ENCODE measurements around the gene KANK2. TPM values are rescaled to one million over a fixed set of nuclear protein-coding genes. Genes with fewer than 3 reads are reported as not detected.

Gene KANK2
- total and polyA plus RNA-seq, 2 of the 8 experiments (the other 6 are each of a cell fraction or from before 2014, with no cell fraction given): 25.2 to 42.3 TPM

- Histone ChIP-seq H3K23ac (ENCODE audit: insufficient read length) (no peak overlapping the region), H3K27ac (ENCODE audit: low read depth, low read length) (no peak overlapping the region), H4K8ac (ENCODE audit: extremely low read depth, insufficient read depth, low read length) (no peak overlapping the region), H2AK5ac (ENCODE audit: low read depth, low read length) (no peak overlapping the region), H3K9ac (replicated peaks in 1 of 4; ENCODE audit: extremely low read depth in 1 of 4, low read depth in 3 of 4, low read length in 3 of 4) (no peak overlapping the region), H3K9me3 (ENCODE audit: insufficient read depth in 2 of 2, low read depth in 1 of 2, low read length in 1 of 2) (no peaks in the 10 kb centered on the region), H2BK20ac (ENCODE audit: low read length) (no peak overlapping the region), H4K5ac (ENCODE audit: insufficient read length, low read depth, low read length) (no peak overlapping the region), H3K18ac (ENCODE audit: extremely low read depth, low read length) (no peak overlapping the region), H3K27me3 (replicated peaks in 1 of 4; ENCODE audit: control insufficient read depth in 3 of 4, extremely low read depth in 1 of 4, insufficient read depth in 3 of 4, low read length in 3 of 4) (no peaks in the 10 kb centered on the region), H3K4ac (replicated peaks; ENCODE audit: insufficient read length, low read depth, low read length) (no peak overlapping the region), H3K56ac (replicated peaks; ENCODE audit: insufficient read length, low read depth, low read length) (no peak overlapping the region), H3K23me2 (ENCODE audit: low read depth, low read length) (no peaks in the 10 kb centered on the region), H4K20me1 (replicated peaks in 1 of 2; ENCODE audit: control insufficient read depth in 1 of 2, insufficient read depth in 2 of 2, low read length in 2 of 2) (peaks cover 0 to 2% of the 10 kb centered on the region in 2 experiments), H3K4me3 (ENCODE audit: extremely low read depth in 1 of 4, insufficient read depth in 2 of 4, low read depth in 3 of 4, low read length in 4 of 4) (no peak overlapping the region), H2AFZ (ENCODE audit: low read length) (no peak overlapping the region), H2BK5ac (ENCODE audit: low read depth, low read length) (no peak overlapping the region), H3K14ac (ENCODE audit: insufficient read length) (no peak overlapping the region), H4K91ac (replicated peaks; ENCODE audit: insufficient read length, low read length) (no peak overlapping the region), H2BK15ac (ENCODE audit: low read length) (no peak overlapping the region), H3K36me3 (ENCODE audit: control insufficient read depth in 2 of 4, insufficient read depth in 4 of 4, low read length in 3 of 4) (peaks cover 0 to 16% (median 2%) of the 10 kb centered on the region in 4 experiments; a peak in 3 of 8 replicates), H2BK120ac (replicated peaks; ENCODE audit: low read depth, low read length) (no peak overlapping the region), H3K4me2 (ENCODE audit: insufficient read depth in 1 of 2, low read depth in 2 of 2, low read length in 2 of 2) (no peak overlapping the region), H3K79me2 (ENCODE audit: control insufficient read depth in 1 of 2, insufficient read depth in 2 of 2, low read length in 2 of 2) (no peaks in the 10 kb centered on the region), H3K4me1 (replicated peaks in 1 of 4; ENCODE audit: control insufficient read depth in 3 of 4, insufficient read depth in 4 of 4, low read length in 3 of 4) (no peaks in the 10 kb centered on the region), H2BK12ac (ENCODE audit: low read depth, low read length) (no peak overlapping the region), H3K79me1 (ENCODE audit: low read depth, low read length) (no peaks in the 10 kb centered on the region)
- ChIA-PET POLR2A (ENCODE audit: partially characterized antibody) (interaction anchor here (1.5 kb wide), 1 partner anchor 8 kb away, joined by 5 read pairs; no protein-coding TSS in a partner anchor), CTCF (ENCODE audit: partially characterized antibody) (interaction anchor here (0.6 to 2.9 kb wide), 2 partner anchors 16 to 606 kb away, joined by 3 to 10 read pairs; no protein-coding TSS in a partner anchor)
- DNase-seq (ENCODE audit: low read depth in 1 of 2, low spot score in 2 of 2) (no peak), FAIRE-seq (no peak)
- 96% methylated on average over 9 of the region's 9 CpGs; no CpG with 5 or more reads in 1 of the 2 experiments for WGBS, 2 experiments (ENCODE audit: extremely low coverage in 1 of 2, insufficient coverage in 1 of 2, insufficient read length in 1 of 2, insufficient replicate concordance in 2 of 2, low coverage in 1 of 2, low lambda C conversion rate in 2 of 2, missing lambda C conversion rate in 1 of 2)
- no peak for TF ChIP-seq SRF (IDR thresholded peaks at IDR 0.05; ENCODE audit: low read depth, low read length)
- no peak for TF ChIP-seq EZH2 (IDR thresholded peaks at IDR 0.05; ENCODE audit: low read depth, low read length, severe bottlenecking)
- no peak for TF ChIP-seq GTF2F1 (IDR thresholded peaks at IDR 0.05; ENCODE audit: borderline replicate concordance, low read depth, low read length)
- TF ChIP-seq PHF8 (conservative IDR thresholded peaks at IDR 0.05; ENCODE audit: low read depth, low read length): no peak
- TF ChIP-seq TCF12 (IDR thresholded peaks at IDR 0.05; ENCODE audit: low read depth, low read length): no peak
- TF ChIP-seq ZNF274 (IDR thresholded peaks at IDR 0.05; ENCODE audit: borderline replicate concordance, extremely low read depth, low read length): no peak
- TF ChIP-seq RBBP5 (IDR thresholded peaks at IDR 0.05; ENCODE audit: borderline replicate concordance, low read depth, low read length): no peak
- no peak for TF ChIP-seq RFX5 (IDR thresholded peaks at IDR 0.05; ENCODE audit: borderline replicate concordance, low read depth, low read length)
- no peak for TF ChIP-seq TAF7 (optimal IDR thresholded peaks at IDR 0.05; ENCODE audit: borderline replicate concordance, low read depth, low read length)
- TF ChIP-seq CEBPB (IDR thresholded peaks at IDR 0.05; ENCODE audit: low read depth, low read length): no peak
- no peak for TF ChIP-seq YY1 (IDR thresholded peaks at IDR 0.05; ENCODE audit: low read depth, low read length)
- TF ChIP-seq FOSL1 (IDR thresholded peaks at IDR 0.05; ENCODE audit: insufficient read depth, low read depth, low read length): no peak
- no peak for TF ChIP-seq MAFK (IDR thresholded peaks at IDR 0.05; ENCODE audit: low read depth, low read length)
- TF ChIP-seq SIRT6 (IDR thresholded peaks at IDR 0.05; ENCODE audit: low read length): no peak
- no peak for TF ChIP-seq SIN3A (conservative IDR thresholded peaks at IDR 0.05 in 1 of 2, IDR thresholded peaks at IDR 0.05 in 1 of 2; ENCODE audit: low read depth in 1 of 2, low read length in 2 of 2)
These were observed 9.9 kb downstream of the KANK2 start for GRCh38 chr19:11187441-11187840.

Measured in H1 (cell line).